Measurements from ENCODE around the gene CYSLTR2.

- TF ChIP-seq CTCF (IDR thresholded peaks at IDR 0.05) (no peak), REST (IDR thresholded peaks at IDR 0.05; ENCODE audit: insufficient read depth in 1 of 2, low read depth in 2 of 2, low read length in 1 of 2) (no peak)
Observed at GRCh38 chr13:48629277-48629676, 24.5 kb upstream of the CYSLTR2 start.
